ENCODE measurements around the gene SYCN.

Gene SYCN

DNA sequence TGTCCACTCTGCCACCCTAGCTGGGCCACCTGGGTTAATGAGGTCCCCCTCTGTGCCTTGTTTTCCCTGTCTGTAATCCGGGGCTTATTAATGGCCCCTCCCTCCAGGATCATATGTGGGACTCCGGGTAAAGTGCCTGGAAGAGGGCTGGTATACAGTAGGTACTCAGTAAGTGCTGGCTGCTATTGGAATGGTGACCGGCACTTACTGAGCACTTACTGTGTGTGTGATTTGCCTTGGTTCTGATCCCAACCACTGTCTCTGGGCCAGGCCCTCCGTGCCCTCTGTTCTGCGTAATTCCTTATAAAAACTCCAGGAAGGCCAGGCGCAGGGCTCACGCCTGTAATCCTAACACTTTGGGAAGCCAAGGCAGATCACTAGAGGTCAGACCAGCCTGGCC, 38.2 kb downstream of the SYCN start:
- TF ChIP-seq, protein P1, sequence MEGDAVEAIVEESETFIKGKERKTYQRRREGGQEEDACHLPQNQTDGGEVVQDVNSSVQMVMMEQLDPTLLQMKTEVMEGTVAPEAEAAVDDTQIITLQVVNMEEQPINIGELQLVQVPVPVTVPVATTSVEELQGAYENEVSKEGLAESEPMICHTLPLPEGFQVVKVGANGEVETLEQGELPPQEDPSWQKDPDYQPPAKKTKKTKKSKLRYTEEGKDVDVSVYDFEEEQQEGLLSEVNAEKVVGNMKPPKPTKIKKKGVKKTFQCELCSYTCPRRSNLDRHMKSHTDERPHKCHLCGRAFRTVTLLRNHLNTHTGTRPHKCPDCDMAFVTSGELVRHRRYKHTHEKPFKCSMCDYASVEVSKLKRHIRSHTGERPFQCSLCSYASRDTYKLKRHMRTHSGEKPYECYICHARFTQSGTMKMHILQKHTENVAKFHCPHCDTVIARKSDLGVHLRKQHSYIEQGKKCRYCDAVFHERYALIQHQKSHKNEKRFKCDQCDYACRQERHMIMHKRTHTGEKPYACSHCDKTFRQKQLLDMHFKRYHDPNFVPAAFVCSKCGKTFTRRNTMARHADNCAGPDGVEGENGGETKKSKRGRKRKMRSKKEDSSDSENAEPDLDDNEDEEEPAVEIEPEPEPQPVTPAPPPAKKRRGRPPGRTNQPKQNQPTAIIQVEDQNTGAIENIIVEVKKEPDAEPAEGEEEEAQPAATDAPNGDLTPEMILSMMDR (IDR thresholded peaks at IDR 0.05; ENCODE audit: low read depth, low read length, missing control alignments), result no peak
- DNase-seq (ENCODE audit: extremely low read depth, low read depth), result no peak
- no peak overlapping the region for H3K4me3 ChIP-seq (replicated peaks; ENCODE audit: low read depth, low read length)

DNA sequence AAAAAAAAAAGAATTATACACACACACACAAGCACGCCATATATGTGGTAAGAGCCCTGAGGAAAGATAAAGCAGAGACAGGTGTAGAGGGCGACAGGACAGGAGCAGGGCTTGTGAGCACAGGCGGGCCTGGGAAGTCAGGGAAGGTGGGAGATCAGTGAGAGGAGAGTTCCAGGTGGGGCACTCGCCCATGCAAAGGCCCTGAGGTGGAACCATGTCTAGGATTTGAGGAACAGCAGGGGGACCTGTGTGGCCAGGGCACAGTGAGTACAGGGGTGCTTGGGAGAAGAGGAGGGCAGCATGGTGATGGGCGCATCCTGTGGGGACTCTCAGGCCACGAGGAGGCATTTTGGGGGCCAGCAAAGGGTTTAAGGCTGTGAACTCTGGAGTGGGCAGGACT, 39.8 kb downstream of the SYCN start:
- H3K4me3 ChIP-seq (replicated peaks; ENCODE audit: low read depth, low read length), result no peak overlapping the region
- TF ChIP-seq, protein P1 (IDR thresholded peaks at IDR 0.05; ENCODE audit: low read depth, low read length, missing control alignments), result no peak
- no peak for DNase-seq (ENCODE audit: extremely low read depth, low read depth)

DNA sequence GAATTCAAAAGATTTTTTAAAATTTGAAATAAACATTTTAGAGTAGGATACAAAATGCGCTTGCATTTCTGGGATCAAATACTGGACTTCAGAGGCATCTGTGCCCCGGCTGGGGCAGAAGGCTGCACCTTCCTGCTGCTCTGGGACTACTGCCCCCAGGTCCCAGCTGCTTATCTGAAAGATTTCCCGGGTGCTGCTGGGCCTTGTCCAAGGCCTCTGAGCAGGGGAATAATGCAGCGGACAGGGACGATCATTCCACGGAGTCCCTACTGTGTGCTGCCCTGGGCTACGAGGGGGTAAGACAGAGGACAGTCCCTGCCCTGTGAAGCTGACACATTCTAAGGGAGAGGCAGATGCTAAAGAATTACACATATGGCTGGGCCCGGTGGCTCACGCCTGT, 40.4 kb downstream of the SYCN start:
- TF ChIP-seq, protein P1 (IDR thresholded peaks at IDR 0.05; ENCODE audit: low read depth, low read length, missing control alignments), result no peak

DNA sequence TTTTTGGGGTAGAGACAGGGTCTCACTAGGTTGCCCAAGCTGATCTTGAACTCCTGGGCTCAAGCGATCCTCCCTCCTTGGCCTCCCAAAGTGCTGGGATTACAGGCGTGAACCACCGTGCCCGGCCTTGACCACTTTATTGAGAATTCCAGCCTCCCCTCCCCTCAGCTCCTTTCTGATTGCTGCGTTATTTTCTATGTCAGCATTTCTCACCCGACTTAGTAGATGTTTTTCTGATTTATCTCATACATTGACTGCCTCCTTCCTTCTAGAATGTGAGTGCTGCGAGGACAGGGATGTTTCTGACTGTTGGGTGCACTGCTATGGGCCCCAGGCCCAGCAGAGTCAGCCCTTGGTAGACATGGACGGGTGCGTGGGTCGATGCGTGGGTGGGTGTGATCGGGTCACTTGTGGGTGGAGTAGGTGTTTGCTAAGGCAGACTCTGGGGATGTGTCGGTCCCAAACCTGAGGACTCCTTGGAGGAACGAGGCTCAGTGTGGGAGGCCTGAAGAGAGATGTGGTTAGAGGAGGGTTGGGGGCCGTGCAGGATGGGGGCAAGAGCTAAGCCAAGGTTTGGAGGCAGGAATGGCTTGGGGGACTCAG, 41.5 kb downstream of the SYCN start:
- no peak overlapping the region for H3K4me3 ChIP-seq (replicated peaks; ENCODE audit: low read depth, low read length)
- TF ChIP-seq, protein P1 (IDR thresholded peaks at IDR 0.05; ENCODE audit: low read depth, low read length, missing control alignments), result no peak
- DNase-seq (ENCODE audit: extremely low read depth, low read depth), result no peak

More for the DNA sequence above, 40.4 kb downstream of the SYCN start:
- DNase-seq (ENCODE audit: extremely low read depth, low read depth), result no peak
- H3K4me3 ChIP-seq (replicated peaks; ENCODE audit: low read depth, low read length), result no peak overlapping the region

DNA sequence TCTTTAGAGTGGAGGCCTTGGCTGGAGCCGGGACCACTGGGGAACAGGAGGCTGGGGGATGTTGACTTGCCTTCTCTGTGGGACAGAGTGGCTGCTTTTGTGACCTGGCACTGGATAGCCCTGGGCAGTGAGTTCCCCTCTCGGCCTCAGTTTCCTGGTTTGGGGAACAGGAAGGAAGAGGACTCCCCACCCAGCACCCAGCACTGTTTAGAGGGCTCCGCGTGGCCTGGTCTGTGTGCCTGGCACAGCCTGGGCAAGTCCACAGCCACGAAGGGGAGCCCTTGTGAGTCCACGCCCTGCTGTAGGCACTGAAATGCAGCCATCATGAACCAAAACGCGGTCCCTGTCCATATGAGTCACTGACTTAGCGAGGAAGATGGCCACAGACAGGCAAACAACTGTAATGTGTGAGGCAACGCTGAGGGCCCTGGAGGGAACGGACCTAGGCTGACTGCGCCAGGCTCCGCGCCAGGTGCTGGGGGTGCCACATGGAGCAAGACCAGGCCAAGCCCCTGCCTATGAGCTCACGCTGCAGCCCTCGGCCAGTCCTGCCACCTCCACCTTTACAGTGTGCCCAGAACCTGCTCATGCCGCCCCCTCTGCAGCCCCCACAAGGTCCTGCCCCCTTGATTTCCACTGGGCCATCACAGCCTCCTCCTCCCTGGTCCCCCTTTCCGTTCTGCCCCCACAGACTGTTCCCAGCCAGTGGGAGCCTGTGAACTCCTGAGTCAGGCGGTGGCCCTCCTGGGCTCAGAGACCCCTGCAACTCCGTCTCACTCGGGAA, 43.0 kb downstream of the SYCN start:
- no peak for DNase-seq (ENCODE audit: extremely low read depth, low read depth)
- TF ChIP-seq, protein P1 (IDR thresholded peaks at IDR 0.05; ENCODE audit: low read depth, low read length, missing control alignments), result no peak

DNA sequence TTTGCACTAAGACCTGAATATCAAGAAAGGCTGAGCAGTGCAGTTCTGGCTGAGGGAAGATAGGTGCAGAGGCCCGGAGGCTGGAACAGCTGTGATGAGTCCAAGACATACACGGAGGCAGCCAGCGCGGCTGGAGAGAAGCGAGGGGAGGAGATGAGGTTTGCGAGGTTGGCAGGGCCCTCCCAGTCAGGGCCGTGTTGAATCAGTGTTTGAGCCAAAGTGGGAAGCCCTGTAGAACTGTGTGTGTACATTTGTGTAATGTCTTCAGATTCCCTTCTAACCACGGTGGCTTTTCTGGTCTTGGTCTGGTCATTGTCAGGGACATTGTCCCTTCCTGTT, 43.6 kb downstream of the SYCN start:
- H3K4me3 ChIP-seq (replicated peaks; ENCODE audit: low read depth, low read length), result no peak overlapping the region
- TF ChIP-seq, protein P1 (IDR thresholded peaks at IDR 0.05; ENCODE audit: low read depth, low read length, missing control alignments), result no peak
- DNase-seq (ENCODE audit: extremely low read depth, low read depth), result no peak

More for the DNA sequence above, 43.0 kb downstream of the SYCN start:
- H3K4me3 ChIP-seq (replicated peaks; ENCODE audit: low read depth, low read length), result no peak overlapping the region
